Stimulated activated CD4-positive, alpha-beta T cell treated with anti-CD3 and anti-CD28 coated beads, Interleukin-15, amount 100 ng/mL, for 1 hour (primary cell): ENCODE data around the gene CEMIP2.

Experiments
- DNase-seq, 2 donors: peaks; one replicate each; pipeline ENCODE4 v3.0.0-alpha.2; 2020; ENCODE audit warnings: low read depth in 1 of 2, low spot score in 1 of 2

Gene CEMIP2

DNA sequence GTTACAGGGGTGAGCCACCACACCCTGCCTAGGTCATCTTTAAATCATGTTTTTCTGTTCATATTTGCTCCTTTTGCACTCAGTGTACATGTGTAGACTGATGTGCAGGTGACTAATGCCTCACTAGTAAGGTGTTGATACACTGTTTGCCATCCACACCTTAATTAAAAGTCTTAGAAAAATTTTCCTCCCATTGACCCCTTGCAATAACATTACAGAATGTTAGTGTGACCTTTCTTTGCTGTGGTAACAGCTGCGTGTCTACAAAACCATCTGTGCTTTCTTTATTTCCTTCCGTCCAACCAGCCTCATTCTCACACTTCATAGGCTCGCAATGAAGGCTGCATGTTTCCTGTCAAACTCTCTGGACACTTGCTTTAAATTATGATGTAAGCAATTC lies 6.6 kb upstream of the CEMIP2 start:
- DNase-seq = no peak

DNA sequence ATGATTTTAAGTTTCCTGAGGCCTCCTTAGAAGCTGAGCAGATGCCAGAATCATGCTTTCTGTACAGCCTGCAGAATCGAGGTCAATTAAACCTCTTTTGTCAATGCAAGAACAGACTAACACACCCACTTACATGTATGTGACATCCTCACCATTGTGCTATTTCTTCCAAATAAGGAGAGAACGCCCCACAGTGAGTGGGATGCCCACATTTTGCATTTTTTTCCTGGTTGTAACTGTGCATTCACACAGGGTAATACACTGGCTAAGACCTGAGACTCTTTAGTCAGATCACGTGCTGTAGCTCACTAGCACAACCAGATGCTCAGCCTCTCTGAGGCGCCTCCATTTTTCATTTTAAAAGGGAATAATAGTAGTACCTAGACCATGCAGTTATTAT lies 4.4 kb upstream of the CEMIP2 start:
- DNase-seq = no peak

DNA sequence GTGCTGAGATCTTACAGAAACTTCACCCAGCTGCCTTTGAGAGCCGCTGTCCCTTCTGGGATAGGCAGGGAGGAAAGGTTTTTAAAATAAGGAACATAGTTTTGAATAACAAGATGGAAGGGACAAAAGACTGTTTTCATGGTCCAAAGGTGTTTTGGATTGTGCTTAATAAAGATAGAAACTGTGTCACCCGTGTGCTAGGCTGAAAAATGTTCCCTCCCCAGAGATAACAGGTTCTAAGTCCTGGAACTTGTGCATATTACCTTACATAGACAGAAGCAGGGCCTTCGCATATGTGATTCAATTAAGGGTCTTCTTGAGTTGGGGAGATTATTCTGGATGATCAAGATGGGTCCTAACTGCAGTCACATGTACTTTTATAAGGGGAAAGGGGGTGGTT lies 1.9 kb upstream of the CEMIP2 start:
- no peak for DNase-seq

DNA sequence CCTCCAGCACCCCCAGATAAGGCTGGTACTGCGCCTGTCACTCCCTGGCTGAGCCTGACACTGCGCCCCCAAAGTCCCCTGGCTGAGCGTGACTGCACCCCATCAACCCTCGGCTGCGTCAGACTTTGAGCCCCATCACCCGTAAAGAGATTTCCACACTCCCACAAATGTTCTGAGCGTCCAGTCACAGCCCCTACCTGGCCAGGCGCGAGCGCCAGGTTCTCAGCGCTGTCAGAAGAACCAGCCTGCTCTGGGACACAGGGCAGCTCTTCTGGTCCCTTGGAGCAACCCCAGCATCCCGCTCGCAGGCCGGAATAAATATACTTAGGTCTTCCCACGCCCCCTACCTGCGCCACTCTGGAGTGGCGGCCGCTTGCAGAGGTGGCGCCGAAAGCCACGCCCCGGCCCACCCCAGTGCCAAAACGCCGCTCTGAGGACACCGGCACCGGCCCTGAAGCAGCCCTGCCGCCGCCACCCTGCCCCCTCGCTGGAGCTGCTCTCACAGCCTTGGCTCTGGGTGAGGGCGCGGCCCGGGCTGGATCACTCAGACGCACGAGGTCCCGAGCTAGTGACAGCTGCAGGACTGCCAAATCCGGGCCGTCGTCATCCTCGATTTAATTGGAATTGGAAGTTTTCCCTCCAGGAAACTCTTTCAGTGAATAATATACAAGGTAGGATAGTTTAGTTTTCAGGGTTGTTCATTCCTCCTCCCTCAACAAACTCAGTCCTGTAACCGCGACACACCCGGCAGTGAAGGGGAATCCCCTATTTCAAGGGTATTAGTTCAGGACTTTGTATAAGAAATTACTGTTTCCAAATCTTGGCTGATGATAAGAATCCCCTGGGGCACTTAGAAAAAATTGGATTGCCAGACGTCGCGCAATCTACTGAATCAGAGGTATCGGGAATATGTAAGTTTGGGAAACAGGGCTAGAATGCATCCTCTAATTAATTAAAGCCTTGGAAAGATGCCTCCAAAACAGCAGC lies 1.2 kb upstream of the CEMIP2 start:
- DNase-seq = peak; percentile 39 to 45

DNA sequence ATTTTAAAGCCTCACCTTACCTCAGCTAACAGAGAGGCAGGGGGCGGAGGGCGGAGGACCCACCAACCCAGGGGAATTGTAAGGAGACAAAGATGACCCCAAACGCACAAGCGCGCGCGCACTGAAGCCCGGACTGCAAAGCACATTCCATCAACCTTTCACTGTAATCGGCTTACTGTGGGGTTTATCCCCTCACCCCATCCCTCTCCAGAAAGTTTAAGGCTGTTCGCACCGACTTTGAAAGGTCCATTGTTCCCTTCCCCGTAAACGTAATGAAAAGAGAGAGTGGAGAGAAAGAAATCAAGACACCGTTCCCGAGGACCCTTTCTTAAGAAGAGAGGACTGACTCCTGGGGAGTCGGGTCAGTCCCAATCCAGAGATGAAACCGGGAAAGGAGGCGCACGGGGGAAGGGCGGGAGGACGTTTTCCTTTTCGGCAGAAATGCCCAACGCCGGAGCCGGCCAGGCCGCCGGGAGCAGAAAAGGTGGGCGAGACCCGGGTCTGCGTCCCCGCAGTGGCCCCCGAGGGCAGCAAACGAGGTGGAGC lies 464 bp downstream of the CEMIP2 start:
- no peak for DNase-seq

DNA sequence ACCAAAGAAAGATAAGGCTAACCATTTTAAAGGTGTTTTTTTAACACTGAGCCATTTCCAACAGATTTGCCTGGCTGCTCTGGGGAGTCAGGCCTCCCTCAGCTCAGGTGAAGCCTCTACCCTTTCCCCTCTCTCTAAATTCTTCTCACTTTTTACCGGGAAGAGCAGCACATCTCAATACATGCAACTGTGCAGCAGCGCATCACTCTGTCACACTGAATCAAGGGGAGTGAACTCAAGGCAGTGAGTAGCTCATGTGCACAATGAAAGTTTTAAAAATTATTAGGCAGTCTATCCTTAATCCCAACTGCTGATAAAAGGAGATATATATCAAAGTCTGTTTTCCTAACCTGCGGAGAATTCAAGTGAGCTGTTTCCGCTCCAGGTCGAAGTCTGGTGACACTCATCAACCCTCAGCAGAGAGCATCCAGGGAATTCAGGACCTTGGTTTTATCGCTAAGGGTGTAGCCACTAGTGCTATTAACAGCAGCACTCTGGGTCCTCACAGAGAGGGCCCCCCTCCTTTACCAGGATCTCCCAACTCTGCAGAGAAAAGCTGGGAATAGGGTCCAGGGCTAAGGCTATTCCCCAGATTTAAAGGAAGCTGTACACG lies 1.0 kb downstream of the CEMIP2 start:
- DNase-seq = no peak

DNA sequence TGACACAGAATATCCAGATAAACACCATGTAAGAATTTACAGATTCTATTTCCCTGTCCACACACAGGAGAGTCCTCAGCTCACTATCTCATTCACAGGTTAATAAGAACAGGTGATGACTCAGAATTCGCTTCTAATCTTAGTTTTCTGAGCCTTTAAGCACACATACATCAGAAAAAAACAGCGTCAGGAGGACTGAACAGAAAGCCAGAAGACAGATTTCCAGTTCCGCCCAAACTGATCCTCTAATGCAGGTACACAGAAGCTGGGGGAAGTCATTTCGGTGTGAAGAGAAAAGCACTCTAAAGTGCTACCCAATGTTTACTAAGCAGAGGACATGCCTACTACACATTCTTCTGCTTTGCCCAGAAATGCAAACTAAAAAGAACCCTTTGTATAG lies 1.6 kb downstream of the CEMIP2 start:
- DNase-seq = no peak

DNA sequence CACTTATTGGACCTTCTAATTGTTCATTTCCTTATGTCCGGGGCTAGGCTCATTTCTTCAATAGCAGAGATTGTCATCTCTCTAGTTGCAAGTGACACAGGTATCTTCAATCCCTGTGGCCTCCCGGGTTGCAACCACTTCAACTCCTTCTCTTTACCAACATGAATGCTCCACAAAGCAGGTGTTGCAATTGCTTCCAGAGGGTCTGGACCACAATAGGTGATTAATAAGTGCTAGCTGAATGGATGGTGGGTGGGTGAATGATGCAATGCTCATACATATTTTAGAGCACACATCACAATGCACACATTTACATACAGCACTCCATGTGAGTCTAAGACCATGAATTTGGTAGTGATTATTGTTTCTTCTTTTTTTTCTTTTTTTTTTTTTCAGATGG lies 2.6 kb downstream of the CEMIP2 start:
- DNase-seq = no peak

DNA sequence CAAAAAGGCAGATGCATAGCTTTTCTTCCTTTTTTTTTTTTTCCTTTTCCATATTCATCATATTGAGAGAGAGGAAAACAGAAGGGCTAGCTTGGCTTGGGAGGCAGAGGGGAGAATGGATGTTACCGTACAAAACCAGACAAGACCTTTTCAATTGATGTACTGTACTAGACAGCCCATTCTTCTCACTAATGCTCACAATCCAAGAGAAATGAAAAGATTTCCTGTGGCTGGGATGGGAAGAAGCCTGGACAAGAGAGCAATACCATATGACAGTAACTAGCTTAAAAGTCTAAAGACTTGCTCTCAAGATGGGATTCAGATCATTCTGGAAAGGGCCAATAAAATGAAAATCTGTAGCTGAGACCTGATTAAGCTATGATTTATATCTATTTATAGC lies 3.4 kb downstream of the CEMIP2 start:
- no peak for DNase-seq

DNA sequence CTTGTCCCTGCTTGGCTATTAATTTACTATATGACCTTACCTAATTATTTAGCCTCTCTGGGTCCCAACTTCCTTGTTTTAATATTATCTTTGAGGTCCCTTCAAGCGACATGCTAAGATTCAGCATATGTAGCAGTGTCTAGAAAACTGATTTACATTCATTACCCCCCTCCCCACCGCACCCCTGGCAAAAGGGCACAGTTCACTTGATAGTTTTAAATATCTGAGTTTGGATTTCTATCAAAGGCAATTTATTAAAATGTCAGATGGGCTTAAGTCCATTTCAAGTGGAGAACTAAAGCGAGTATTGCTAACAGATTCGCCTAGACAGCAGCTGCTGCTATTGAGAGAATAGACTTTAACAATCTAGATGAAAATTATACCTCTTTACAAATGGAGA lies 3.9 kb downstream of the CEMIP2 start:
- no peak for DNase-seq

DNA sequence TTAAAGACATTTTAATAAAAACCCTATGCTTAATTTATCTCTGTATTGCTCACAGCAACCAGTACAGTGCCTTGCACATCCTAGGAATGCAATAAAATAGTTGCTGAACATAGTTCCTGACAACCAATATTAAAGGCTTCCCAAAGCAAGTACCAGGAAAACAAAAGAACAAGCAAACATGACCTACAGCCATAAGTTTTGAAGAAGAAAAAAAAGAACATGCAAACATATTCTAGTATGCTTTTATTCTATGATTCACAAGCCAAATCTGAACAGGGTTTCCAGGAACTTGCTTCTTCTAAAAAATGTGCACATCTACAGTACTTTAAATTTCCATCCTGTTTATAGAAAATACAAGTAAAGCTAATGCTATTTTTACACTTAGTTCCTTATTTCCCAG lies 4.5 kb downstream of the CEMIP2 start:
- DNase-seq = no peak

DNA sequence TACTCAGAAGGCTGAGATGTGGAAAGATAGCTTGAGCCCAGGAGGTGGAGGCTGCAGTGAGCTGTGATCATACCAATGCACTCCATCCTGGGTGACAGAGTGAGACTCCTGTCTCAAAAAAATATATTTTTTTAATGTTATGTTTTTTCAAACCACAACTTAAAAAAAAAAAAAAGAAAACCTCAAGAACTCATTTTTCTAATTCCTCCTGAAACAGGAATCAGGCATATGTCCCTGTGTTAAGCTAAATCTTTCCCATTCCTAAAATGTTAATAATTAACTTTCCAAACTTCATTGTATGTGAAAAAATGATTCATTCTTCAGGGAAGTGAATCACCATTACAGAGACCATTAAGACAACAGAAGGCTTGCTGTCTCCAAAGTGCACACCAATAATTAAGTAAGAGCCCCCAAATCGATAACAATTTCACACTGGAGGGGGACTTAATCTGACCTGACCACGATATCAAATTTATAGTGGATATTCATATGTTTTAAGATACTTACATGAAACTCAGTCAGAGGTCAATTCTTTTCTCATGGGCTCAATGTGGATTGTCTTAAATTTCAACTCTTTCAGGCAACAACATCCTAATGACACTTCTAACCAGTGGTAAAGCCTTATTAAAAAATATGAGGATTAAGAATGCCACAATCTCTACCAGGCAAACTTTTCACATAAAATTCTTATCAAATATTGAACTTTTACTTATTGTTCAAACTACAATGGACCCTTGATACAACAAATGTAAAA lies 5.2 kb downstream of the CEMIP2 start:
- no peak for DNase-seq

DNA sequence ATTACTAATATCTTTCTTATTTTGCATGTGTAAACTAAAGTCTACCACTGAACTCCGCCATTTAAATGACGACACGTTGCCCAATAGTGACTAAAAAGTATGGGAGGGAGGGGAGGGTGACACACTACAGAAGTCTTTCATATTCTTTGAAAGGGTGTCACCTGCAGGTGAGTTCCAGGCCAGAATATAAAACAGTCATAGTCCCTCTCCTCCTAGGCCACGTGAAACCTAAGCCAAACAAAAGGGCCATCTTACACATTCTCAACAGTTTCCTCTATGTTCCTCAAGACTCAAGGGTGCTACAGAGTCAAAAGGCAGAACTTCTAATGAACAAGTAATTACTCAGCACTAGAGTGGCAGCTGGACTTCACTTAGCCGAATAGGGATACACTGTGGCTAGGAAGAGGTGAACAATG lies 6.4 kb downstream of the CEMIP2 start:
- DNase-seq = no peak

DNA sequence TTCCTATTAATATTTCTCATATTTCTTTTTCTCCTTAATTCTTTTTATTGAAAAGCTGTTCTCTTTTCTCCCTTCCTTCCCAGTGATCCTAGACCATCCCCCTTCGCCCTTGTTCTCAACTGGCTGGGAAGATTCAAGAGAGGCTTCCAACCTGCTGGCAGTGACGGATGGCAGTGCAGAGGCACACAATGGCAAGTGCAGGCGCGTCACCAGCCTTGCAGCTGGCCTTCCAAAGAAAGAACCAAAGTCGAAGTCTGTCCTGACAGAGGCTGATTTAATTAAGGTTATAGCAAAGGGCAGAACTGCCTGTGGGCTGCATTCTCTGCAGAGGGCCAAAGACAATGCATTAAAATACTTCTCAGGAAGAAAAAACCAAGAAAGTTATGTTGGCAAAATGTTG lies 7.4 kb downstream of the CEMIP2 start:
- DNase-seq = no peak

DNA sequence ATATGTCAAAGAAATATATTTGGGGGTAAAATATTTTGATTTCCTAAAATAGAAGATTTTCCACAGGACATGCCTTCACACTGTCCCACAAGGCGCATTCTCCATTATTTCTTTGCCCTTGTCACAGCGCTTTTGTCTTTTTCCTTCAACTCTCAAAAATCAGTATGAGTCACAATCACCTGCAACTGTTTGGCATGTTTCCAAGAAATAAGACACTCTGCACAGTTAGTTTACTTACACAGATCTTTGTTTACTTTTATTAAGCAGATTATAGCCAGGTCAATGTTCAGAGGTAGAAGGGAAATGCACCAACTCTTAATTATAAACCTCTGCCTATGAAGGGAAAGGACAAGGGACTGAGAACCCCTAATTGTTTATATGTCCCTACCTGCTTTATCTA lies 9.5 kb downstream of the CEMIP2 start:
- DNase-seq = no peak

DNA sequence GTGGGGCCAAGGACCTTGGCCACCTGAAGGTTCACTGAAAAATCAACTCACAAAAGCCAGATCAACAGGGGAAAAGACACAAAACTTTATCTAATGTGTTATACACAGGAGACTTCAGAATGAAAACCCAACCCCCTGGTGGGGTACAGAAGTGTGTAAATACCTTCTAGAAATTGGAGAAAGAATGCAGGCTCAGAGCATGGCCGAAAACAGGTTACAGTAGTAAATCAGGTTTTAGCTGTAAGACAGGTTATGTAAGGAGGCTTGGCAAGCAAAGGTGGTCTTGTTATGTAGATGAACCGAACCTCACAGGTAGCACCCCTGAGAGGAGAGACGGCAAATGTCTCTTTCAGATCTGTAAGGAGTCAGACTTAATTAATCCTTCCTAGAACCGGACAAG lies 10.0 kb downstream of the CEMIP2 start:
- DNase-seq = no peak

DNA sequence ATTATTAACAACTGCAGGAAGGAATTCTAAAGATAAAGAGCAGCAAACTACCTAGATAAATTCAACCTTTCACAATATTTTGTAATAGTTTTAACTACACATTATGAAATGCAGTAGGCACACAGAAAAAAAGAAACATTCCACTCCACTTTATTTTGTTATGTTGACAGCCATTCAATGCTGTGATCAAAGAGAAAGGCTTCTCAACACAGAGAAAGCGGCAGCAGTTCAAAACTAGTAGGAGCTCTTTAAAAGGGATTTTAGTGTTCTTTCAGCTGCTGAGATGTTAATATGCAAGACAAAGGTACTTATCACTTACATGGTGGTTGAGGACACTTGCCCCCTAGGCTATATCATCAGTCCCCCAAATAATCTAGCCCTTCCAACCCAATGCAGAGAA lies 11.6 kb downstream of the CEMIP2 start:
- DNase-seq = no peak

DNA sequence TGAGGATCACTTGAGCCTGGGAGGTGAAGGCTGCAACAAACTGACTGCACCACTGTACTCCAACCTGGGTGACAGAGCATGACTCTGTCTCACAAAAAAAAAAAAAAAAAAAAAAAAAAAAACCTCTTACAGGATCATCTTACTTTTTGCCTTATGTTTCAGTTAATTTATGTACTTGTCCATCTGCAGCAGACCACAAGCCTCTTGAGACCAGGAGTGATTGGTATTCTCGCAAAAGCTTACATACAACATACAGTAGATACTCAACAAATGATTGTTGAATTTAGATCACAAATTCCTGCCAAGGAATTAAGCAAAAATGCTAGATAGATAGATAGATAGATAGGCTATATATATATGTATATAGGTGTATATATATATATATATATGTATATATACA lies 12.4 kb downstream of the CEMIP2 start:
- no peak for DNase-seq

DNA sequence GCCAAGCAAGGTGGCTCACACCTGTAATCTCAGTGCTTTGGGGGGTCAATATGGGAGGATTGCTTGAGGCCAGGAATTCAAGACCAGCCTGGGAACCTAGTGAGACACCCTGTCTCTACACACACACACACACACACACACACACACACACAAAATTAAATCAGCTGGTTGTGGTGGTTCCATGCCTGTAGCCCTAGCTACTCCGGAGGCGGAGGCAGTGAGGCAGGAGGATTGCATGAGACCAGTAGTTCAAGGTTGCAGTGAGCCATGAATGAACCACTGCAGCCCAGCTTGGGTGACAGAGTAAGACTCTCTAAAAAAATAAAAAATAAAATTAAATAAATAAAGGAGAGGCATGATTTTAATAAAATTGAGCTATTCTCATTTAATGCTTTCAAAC lies 13.1 kb downstream of the CEMIP2 start:
- no peak for DNase-seq

DNA sequence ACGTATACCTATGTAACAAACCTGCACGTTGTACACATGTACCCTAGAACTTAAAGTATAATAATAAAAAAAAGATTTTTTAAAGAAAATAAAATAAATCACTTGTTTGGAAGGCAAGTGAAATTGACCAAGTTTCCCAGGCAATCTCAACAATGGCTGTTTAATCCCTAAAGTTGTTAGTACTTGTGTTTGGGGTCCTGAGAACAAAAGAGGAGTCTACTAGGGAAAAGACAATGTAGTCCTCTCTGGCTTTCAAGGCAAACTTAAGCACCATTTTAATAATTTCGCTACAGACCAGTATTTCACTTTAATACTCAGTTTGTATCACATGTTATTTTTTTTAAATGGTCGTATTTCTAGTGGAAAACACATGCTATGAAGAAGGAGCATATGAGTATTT lies 14.2 kb downstream of the CEMIP2 start:
- no peak for DNase-seq

DNA sequence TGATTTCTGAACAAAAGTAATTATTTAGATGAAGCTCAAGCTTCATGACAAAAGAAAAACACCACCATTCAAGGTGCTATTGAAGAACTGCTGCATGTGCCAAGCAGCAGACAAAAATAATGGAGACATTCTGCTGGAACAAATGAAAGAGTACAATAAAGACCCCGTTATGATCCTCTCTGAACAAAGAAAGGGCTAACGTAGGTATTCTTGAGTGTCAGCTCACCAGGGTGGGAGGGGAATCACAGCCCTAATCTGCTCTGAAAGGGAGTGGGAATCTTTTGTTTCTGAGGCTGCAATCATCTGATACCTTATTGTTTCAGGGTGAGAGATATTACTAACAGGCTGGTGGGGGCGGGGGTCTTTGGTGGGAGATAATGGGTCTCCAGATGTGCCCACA lies 15.4 kb downstream of the CEMIP2 start:
- no peak for DNase-seq

DNA sequence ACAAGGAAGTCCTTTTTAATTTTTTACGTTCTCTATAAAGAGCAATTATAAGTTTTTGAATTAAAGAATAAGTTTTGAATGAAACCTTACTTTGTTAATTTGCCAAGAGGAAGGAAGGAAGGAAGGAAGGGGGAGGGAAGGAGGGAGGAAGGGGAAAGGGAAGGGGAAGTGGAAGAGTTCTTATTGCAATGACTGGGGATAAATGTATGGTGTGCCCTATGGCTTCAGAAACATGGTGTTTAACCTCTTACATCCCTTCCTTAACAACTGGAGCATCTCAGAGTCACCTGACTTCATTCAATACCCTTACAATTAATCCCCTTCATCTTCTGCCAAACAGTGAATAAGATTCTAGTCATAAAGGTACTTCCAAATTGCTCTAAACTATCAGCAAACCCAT lies 16.0 kb downstream of the CEMIP2 start:
- DNase-seq = no peak
